Mammary epithelial cell (primary cell): ENCODE measurements around the gene DCANP1.

Experiments used
- CTCF ChIP-seq, 2 donors: IDR thresholded peaks in 1 of 2; conservative IDR thresholded peaks in 1 of 2; 2 replicates each; pipeline ENCODE4 v1.5.1; 2011 to 2012; ENCODE audit warnings: inconsistent platforms in 2 of 2, low read length in 2 of 2, mild to moderate bottlenecking in 2 of 2, control low read depth in 1 of 2, low read depth in 1 of 2; ENCODE audit not compliant: insufficient read depth in 1 of 2; ENCODE audit errors: extremely low read depth in 1 of 2
- EZH2 ChIP-seq: IDR thresholded peaks from 2 replicates; pipeline ENCODE4 v1.6.1; 2012; ENCODE audit warnings: low read length, inconsistent platforms, borderline replicate concordance

- TF ChIP-seq CTCF (conservative IDR thresholded peaks at IDR 0.05 in 1 of 2, IDR thresholded peaks at IDR 0.05 in 1 of 2; ENCODE audit: extremely low read depth in 1 of 2, insufficient read depth in 1 of 2, low read depth in 1 of 2, low read length in 2 of 2), result no peak
- TF ChIP-seq EZH2, result no peak
Measured at GRCh38 chr5:135395451-135395850, 51.7 kb downstream of the DCANP1 start.
